OCI-M1 (cell line): ENCODE measurements around the gene POLR2M.

ENCODE experiments used
- DNase-seq: peaks from one replicate; lab custom pipeline; 2025; lab: John Stamatoyannopoulos, UW

POLR2M gene

DNA sequence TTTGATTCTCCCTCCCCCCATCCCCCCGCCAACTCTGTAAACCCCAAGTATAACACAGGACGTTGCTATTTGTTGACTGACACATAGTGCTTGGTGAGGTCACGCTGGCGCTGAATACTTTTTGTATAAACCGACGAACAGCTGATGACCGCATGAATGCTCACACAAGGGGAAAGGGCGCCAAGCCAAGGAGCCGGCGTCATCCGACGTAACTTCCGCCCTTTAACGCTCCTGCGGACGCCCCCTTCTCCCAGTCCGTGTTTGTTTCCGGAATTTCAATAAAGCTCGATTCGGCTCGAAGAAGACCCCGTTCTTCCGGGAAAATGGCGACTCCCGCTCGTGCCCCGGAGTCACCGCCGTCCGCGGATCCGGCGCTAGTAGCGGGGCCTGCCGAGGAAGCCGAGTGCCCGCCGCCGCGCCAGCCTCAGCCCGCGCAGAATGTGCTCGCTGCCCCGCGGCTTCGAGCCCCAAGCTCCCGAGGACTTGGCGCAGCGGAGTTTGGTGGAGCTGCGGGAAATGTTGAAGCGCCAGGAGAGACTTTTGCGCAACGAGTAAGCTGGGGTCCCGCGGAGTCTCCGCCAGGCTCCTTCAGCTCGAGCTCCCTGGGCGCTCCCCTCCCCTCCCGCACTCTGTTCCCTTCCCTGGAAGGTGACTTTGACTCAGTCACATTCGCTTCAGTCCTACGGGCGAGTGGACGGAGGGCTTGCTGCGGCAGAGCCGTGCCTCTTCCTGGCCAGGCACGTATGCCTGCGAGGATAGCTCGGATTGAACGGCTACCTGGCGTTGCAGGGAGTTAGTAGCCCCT lies at the start of gene POLR2M:
POLR2M (plus strand) TSS at position 310 of the 805 bp plus-strand sequence; CDS start at position 439, 129 bp downstream.
- peak; percentile 98 for DNase-seq

DNA sequence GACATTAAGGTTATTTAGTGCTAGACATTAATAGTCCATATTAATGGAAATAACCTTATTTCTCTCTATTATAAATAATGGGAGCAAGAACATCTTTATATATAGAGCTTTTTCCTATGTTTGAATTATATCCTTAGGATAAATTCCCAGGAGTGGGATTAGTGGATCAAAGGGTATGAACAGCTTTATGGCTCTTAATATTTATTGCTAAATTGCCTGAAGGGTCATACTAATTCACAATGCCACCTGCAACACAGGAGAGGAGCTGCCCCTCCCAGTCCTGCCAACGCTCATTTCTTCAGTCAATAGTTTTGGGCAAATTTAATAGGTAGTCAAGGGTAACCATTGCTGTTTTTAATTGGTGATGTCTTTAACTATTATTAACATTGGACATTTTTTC lies 48.9 kb upstream of the POLR2M start:
- no peak for DNase-seq

DNA sequence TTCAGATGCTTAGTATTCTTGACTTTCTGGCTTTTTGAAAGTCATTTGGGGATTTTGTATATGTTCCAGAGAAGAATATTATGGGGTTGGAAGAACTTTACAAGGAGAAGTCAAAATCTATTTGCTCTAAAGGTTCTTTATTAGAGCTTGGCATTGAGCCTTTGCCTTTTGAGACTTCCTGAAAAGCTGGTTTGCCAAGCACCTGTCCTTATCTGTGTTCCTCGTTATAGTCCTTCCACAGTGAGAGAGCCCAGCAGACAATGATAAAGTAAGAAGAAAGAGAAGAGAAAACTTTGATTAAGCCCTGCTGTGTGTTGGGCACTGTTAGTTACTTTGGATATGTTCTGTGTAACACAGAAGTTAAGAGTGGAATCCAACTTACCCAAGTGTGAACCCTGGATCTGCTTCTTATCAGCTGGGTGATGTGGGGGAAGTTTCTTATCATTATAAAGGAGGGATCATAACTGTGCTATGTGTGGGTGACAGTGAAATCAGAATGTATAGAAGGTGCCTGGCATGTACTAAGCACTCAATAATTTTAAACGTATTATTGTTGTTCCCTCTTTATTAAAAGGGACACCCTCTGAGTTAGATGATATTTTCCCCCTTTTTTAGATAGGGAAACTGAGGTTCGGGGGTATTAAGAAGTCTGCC lies 44.3 kb upstream of the POLR2M start:
- no peak for DNase-seq

DNA sequence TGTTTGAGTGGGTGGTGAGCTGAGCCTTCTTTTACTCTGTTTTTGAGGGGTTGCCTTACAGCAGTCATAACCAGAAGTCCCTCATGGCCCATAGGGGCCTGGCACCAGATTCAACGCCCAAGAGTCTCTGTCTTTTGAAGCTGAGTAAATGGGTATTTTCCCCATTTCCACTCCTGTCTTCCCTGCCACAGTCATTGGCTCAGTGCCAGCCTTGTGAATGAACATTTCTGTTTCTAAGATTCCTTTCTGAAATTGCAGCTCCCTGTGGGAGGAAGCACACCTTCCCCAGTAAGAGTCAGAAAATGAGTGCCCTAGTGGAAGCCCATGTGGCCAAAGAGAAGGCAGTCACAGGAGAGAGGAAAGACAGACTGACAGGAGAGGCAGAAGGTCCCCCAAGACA lies 43.7 kb upstream of the POLR2M start:
- DNase-seq = no peak

DNA sequence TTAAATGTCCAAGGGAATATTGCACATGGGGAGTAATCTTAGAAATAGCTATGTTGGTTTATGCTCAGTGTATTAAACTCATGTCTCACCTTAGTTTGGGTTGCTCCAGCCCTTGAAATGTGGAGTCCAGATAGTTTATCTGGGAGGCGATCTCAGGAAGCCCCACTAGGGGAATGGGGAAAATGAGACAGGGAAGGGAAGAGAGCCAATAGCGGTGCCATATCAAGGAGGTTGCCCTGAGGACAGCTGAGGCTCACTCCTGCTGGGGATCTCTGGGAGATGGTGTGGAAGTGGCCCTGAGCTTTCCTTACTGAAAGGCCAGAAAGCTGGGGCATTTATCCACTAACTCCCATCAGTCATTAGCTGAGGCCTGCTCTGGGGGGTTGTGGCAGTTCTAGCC lies 43.3 kb upstream of the POLR2M start:
- no peak for DNase-seq

DNA sequence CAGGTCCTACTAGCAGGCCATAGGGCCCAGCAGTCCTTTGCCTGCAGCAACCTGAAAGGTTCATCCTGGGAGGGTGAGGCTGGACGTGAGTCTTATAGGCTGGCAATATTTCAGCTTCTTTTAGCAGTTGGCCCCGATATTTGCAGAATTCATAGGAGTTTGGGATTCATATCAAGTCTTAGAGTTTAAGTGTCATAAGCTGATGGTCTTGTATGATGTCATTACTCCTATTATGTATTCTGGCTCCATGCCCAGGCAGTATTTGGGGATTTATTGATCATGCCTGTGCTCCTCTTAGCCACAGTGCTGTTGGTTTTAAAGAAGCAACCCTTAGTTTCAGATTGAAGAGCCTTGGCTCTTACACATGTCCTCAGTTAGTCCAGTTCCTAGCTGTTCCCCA lies 41.3 kb upstream of the POLR2M start:
- DNase-seq = no peak

DNA sequence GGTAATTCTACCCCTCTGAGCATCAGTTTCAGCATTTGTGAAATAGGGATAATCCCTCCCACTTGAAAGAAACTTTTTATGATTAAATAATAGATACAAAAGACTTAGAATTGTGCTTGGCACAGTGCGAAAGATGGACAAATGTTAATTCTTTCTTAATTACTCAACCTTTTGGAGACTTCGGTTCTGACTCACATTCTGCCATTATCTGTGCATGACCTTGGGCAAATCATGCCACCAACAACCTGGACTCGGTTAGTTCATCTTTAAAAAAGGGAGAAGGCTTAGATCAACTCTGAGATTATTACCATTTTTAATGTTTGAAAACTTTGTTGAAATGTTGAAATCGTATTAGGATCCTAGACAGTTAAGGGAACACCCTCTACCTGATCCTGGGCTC lies 40.6 kb upstream of the POLR2M start:
- DNase-seq = no peak

DNA sequence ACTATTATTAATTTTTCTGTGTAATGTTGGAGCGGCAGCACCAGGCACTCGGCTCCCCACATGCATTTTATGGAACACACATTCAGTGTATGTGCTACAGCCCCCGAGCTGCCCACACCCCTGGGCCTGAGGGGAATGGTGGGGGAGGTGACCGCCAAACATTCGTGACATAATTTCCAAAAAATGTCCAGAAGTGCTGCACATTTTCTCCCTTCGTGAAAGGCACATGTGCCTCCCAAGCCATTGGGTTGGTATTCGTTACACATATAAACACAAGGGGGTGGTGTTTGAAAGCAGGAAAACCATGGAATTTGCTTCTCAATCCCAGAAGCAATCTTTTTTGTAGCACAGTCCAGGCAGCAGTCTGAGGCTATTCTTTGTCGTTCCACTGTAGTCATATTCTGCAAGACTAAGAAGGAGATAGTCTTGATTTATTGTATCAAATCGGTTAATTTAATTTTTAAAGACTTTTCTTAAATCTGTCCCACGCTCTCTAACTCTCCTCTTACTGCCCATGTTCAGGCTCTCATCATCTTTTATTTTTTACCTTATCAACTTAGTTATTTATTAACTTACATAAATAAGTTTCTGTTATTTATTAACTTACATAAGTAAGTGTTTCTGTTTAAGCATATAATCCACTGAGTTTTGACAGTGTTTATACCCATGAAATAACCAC lies 39.2 kb upstream of the POLR2M start:
- peak; percentile 56 for DNase-seq

DNA sequence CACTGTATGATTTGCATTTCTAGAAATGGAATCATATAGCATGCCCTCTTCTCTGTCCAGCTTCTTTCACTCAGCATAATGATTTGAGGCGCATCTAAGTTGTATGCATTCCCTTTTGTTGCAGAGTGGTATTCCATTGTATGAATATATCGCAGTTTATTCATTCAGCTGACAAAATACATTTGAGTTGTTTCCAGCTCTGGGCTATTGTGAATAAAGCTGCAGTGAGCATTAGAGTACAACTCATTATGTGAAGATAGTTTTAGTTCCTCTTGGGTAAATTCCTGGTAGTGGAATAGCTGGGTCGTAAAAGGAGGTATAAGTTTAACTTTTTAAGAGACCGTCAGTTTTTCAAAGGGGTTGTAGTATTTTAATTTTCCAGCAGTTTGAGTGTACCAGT lies 38.5 kb upstream of the POLR2M start:
- no peak for DNase-seq

DNA sequence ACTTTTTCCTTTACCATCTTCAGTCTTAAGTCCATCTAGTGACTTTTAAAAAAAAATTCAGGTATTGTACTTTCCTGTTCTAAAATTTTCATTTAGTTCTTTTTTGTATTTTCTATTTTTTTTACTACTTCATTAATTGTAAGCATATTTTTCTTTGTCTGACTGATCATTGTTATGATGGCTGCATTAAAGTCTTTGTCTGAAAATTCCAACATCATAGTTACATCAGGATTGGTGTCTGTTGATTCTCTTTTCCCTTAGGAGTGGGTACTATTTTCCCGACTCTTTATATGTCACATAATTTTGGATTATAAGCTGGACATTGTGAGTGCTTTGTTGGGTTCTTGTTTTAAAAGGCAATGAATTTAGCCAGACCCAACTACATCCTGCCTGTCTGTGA lies 34.9 kb upstream of the POLR2M start:
- no peak for DNase-seq

DNA sequence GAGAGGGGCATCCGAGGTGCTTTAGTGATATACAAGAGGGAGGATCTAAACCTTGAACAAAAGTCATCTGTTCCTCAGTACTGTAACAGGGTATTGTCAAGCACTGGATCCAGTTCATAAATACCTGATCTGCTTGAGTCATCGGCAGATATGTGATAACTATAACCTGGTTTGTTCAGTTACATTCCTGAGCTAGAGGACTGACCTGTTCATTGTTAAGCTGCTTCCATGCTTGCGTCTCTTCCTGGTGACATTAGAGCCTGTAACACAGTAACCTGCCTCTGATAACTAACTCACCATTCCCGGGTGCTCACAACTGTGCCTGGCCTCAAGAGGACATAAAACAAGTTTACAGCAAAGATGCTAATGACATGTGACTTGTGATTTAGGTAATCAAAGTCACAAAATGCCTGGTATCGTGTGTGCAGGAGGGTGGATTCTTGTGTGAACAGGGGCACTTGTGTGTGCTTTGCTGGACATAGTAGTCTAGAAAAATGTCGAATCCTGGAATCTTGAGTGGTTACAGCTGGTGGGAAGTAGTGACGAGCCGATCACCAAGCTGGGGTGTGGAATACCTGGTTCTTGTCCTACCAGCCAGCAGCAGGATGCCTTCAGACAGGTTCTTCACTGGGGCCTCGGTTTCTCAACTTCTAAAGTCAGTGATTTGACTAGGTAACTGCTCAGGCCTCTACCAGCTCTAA lies 30.9 kb upstream of the POLR2M start:
- DNase-seq = no peak

DNA sequence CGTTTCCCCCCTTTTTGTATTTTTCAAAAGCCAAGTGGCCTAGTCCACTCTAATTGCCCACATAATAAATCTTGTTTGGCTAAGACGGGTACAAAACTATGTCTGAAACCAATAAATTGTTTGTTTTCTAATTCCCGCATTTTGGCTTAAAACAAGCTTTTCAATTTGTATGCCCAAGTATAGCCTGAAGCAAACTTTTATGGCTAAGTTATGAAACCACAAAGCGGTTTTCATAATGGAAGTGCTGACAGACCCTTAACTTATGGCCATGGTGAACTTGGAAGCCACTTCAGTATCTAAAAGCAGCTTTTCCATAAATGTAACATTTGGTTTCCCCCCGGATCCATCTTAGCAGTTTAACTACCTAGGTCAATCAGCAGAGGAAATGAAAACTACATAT lies 29.9 kb upstream of the POLR2M start:
- no peak for DNase-seq

DNA sequence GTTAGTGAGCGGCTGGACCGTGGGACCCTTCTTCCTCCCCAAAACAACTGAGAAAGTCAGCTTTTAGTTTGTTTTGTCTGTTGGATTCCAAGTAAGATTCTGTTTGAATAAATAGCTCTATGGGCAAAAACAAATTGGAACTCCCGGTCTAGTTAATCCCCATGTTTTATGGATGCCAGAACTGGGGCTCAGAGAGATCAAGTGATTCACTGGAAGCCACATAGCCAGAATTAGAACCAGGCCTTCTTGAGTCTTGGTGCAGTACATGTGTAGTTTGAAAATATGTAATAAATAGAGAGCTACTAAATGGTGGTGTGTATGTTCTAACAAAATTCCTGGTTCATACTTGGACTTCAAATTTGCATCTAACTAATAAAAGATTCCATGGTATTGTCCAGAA lies 29.3 kb upstream of the POLR2M start:
- DNase-seq = no peak

DNA sequence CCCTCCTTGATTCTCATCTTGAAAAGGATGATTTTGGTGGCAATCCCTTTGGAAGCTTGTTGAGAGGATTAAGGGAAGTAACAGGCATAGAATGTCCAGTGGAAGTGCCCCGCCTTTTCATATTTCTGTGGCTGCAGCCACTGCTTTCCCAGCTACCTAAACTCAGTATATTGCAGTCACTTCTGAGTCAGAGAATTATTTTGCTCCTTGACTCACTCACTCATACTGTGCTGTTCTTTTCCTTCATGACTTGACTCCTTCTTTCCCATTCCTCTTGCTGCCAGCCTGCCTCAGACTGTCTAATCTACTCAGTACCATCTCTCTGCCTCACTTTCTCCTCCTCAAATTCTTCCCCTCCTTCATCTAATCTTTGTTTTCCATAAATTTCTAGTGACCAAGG lies 26.5 kb upstream of the POLR2M start:
- DNase-seq = peak; percentile 55

DNA sequence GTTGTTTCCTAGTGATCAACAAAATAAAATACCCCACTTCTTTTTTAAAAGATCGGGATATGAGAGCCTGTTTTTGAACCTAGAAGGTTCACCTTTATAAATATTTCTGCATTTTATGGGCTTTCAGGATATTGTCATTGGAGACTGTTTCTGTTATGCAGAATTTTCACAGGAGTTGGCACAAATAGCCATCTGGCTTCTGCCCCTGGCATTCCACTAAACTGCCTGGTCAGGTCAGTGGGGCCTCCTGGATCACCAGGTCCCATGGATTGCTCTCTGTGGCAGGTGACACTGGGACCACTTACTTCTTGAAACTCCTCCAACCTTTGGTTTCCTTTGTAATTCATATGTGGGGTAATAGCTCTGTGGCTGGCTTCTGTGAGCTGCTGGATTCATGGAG lies 25.5 kb upstream of the POLR2M start:
- DNase-seq = no peak

DNA sequence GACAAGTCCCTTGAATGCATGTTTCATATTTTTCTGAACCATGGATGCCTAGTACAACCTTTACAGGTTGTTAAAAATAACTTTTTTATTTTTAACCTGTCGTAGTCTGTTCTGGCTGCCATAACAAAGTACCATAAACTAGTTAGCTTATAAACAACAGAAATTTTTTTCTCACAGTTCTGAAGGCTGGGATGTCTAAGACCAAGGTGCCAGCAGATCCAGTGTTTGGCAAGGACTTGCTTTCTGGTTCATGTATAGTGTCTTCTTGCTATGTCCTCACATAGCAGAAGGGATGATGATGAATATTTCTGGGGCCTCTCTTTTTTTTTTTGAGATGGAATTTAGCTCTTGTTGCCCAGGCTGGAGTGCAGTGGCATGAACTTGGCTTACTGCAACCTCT lies 23.0 kb upstream of the POLR2M start:
- DNase-seq = no peak

DNA sequence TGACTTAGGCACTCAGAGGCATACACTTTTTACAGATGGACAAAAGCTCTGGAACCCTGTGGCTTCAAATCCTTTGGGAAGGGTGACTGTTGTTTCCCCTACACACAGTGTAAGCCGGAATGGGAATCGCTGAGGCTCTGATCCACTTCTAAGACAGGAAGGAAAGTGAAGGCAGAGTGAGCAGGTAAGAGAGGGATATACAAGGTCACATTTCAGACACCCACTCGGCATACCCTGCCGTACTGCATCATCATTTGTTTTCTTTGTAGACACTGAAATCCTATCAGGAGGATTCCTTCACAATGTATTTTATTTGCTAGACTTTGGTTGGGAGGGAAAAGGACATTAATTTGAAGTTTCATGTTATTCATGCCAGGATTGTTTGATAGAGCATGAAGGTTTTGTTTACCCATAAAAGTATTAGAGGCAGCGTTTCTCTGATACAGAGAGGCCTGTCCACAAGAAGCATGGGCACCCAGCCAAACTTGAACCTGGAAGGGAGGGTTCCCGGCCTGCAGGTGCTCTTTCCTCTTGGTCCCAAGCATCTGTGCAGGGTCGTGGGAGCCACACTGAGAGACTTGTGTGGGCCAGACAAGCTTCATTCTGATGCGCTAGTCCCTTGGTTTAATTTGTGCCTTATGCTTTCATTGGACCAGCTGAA lies 21.9 kb upstream of the POLR2M start:
- no peak for DNase-seq

DNA sequence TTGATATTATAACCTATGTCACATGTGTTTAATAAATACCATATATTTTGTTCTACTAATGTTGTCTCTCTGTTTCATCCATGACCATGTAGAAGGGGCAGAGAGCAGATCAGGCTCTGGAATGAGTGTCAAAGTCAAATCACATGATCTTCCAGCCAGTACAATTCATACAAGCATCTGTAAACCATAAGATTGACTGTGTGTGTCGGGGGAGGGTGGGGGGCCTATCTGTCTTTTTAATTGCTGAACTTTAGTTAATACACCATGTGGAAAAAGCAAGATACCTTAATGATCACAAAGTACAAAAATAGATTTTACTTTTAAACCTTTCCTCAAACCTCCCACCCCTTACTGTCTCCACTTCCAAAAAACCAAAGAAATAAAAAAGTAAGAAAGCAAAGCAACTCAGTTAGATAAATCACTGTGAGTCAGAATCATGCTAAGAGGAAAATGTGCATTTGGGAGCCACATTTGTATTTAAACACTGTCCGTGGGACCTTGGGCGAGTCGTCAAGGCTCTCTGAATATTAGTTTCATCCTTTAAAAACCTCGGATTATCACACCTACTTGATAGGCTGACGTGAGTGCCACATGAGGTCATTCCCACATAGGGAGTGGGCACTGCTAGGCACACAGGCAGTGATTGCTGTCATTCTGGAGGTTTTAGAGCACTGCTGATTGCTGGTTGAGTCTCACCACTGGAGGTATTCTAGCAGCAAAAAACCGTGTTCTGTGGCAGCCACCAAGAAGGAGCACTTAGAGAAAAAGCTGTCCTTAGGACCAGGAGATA lies 21.0 kb upstream of the POLR2M start:
- DNase-seq = no peak

DNA sequence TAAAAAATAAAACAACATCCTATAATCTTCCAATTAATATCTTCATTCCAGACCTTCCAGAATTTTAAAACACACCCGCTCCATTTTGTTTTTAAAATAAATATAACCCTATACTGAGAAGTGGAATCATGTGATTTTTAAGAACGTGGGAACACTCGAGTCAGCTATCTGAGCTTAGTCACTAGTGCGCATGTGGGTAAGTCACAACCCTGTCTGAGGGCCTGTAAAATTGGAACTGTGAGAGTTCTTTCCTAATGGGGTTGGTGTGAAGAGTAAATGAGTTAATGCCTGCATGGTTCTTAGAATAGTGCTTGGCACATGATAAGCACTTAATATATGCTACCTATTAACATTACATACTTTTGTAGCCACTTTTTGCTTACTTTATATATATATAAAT lies 19.9 kb upstream of the POLR2M start:
- peak; percentile 43 for DNase-seq

DNA sequence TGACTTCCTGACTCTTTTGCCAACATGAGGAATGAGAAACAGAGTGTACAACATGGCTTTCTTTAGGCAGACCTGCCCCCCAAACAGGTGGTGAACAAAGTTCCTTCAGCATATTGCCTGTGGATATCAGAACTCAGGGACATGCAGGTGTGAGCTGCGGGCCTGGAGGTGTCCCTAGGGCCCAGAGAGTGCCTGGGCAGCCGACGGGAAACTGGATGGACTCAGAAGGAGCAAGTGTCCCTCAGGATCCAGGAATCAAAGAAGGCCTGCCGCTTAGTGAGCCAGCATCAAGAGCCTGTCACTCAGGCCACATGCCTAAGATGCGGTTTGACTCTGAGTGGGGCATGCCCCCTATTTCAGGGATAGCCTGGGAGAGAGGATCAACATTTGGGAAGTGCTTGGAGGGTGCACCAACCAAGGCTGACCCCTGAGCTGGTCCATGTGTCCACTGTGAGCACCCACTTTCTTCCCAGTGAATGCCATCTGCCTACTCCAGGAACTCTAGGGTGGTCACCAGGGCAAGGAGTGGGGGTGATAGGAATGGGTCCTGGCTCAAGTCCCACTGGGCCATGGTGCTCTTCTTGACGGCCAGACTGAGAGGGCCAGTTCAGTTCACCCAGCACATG lies 16.1 kb upstream of the POLR2M start:
- DNase-seq = no peak

DNA sequence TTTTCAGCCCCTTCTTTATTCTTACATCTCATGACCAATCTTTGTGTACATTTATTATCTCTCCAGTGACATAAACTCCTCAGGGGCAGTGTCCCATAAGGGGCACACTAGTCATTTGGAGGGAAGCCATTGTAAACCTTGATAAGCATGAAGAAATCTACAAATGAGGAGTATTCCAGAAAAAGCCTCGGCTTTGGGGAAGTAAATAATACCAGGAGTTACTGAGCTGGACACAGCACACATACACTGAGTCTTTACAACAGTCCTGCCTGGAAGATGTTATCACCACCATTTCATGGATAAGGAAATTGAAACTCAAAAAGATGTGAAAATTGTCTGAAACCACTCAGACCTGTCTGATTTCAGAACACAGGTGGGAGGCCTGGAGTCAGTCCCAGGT lies 15.4 kb upstream of the POLR2M start:
- DNase-seq = no peak
